ENCODE results near the gene COX7A2. TPM values are rescaled to one million over a fixed set of nuclear protein-coding genes. Genes with fewer than 3 reads are reported as not detected.

The COX7A2 gene
- total and polyA plus RNA-seq, 2 of the 13 experiments (the other 11 are each of a cell fraction or from before 2014, with no cell fraction given): 407 to 556 TPM

- intact Hi-C loops (cut with micrococcal nuclease; ENCODE audit: unreplicated experiment) (no loop called here), in situ Hi-C loops (cut with HindIII; ENCODE audit: extremely low pct_ligation_motif_present, low pct_unique_long_range_greater_than_20kb) (no loop called here)
- WGBS (ENCODE audit: low lambda C conversion rate): 92% methylated on average over 4 of the region's 4 CpGs
- Histone ChIP-seq H3K9me3 (ENCODE audit: low read length) (no peaks in the 10 kb centered on the region), H3K36me3 (replicated peaks in 1 of 2; ENCODE audit: control insufficient read depth in 1 of 2, insufficient read depth in 2 of 2, low read length in 2 of 2) (peaks cover 0 to 3% of the 10 kb centered on the region in 2 experiments; a peak in 2 of 5 replicates), H3K4me3 (replicated peaks in 1 of 3; ENCODE audit: insufficient read depth in 1 of 3, low read depth in 2 of 3, low read length in 3 of 3) (no peak overlapping the region), H4K20me1 (ENCODE audit: insufficient read depth, low read length) (peaks cover 13% of the 10 kb centered on the region), H3K9ac (ENCODE audit: insufficient read depth, low read depth, low read length) (no peak overlapping the region), H3K27ac (ENCODE audit: extremely low read length, insufficient read depth, low read length) (no peak overlapping the region), H3K79me2 (ENCODE audit: insufficient read depth, low read length) (peaks cover 92% of the 10 kb centered on the region), H3K4me2 (ENCODE audit: low read depth, low read length) (no peak overlapping the region; the same call in 1 of the 2 replicates), H3K27me3 (ENCODE audit: control insufficient read depth in 1 of 2, insufficient read depth in 2 of 2, low read length in 2 of 2) (no peaks in the 10 kb centered on the region; a peak in 1 of 5 replicates), H3K4me1 (ENCODE audit: insufficient read depth, low read length) (peaks cover 42% of the 10 kb centered on the region), H2AFZ (ENCODE audit: low read length) (no peak overlapping the region)
- no TSS peak for BruUV-seq (replicated peaks)
- no peak for DNase-seq (ENCODE audit: low spot score)
- FAIRE-seq: no peak
- TF ChIP-seq ZFP36L1 (CRISPR knock-in tag; IDR thresholded peaks at IDR 0.05) (no peak), ZNF891 (CRISPR knock-in tag; IDR thresholded peaks at IDR 0.05) (no peak), ZNF782 (CRISPR knock-in tag; IDR thresholded peaks at IDR 0.05; ENCODE audit: borderline replicate concordance) (no peak), ATF1 (CRISPR knock-in tag; IDR thresholded peaks at IDR 0.05) (no peak), ZKSCAN8 (CRISPR knock-in tag; IDR thresholded peaks at IDR 0.05; ENCODE audit: borderline replicate concordance) (no peak), ASH2L (IDR thresholded peaks at IDR 0.05; ENCODE audit: insufficient read length, low read depth, low read length) (no peak), PTBP1 (IDR thresholded peaks at IDR 0.05; ENCODE audit: low read depth, low read length, poor library complexity, severe bottlenecking) (no peak), SKI (IDR thresholded peaks at IDR 0.05; ENCODE audit: partially characterized antibody) (no peak), IKZF1 (IDR thresholded peaks at IDR 0.05) (no peak), ZNF264 (CRISPR knock-in tag; IDR thresholded peaks at IDR 0.05) (no peak), MEIS2 (CRISPR knock-in tag; IDR thresholded peaks at IDR 0.05) (no peak), ZNF230 (CRISPR knock-in tag; IDR thresholded peaks at IDR 0.05) (no peak), BATF2 (CRISPR knock-in tag; IDR thresholded peaks at IDR 0.05) (no peak), KDM4B (CRISPR knock-in tag; IDR thresholded peaks at IDR 0.05) (no peak), CEBPG (CRISPR knock-in tag; IDR thresholded peaks at IDR 0.05) (no peak), GTF2F1 (IDR thresholded peaks at IDR 0.05; ENCODE audit: low read length) (no peak), ZNF235 (CRISPR knock-in tag; IDR thresholded peaks at IDR 0.05; ENCODE audit: borderline replicate concordance) (no peak), NFRKB (IDR thresholded peaks at IDR 0.05) (no peak)
- ChIA-PET CTCF (ENCODE audit: low intra/inter-chr PET ratio, low total read pairs) (no interaction called here), POLR2A (interaction anchor here (1.2 to 1.5 kb wide), 2 partner anchors 35 to 323 kb away, joined by 3 to 6 read pairs; partner anchors contain the start of genes COX7A2 and SENP6)
- ATAC-seq: no peak
Observed at GRCh38 chr6:75278474-75279077, 35.0 kb upstream of the COX7A2 start.

All from HepG2 (cell line).